Stimulated activated CD4-positive, alpha-beta T cell treated with anti-CD3 and anti-CD28 coated beads, Interleukin-1b, Interleukin-23, amount 100 ng/mL, for 48 hours (primary cell): ENCODE results near the gene PPP2R2C.

ENCODE experiments used
- DNase-seq: peaks from one replicate; pipeline ENCODE4 v3.0.0-alpha.2; 2020

PPP2R2C gene

GRCh38 chr4:6278801-6279197, 193.6 kb downstream of the PPP2R2C start:
- no peak for DNase-seq

DNA sequence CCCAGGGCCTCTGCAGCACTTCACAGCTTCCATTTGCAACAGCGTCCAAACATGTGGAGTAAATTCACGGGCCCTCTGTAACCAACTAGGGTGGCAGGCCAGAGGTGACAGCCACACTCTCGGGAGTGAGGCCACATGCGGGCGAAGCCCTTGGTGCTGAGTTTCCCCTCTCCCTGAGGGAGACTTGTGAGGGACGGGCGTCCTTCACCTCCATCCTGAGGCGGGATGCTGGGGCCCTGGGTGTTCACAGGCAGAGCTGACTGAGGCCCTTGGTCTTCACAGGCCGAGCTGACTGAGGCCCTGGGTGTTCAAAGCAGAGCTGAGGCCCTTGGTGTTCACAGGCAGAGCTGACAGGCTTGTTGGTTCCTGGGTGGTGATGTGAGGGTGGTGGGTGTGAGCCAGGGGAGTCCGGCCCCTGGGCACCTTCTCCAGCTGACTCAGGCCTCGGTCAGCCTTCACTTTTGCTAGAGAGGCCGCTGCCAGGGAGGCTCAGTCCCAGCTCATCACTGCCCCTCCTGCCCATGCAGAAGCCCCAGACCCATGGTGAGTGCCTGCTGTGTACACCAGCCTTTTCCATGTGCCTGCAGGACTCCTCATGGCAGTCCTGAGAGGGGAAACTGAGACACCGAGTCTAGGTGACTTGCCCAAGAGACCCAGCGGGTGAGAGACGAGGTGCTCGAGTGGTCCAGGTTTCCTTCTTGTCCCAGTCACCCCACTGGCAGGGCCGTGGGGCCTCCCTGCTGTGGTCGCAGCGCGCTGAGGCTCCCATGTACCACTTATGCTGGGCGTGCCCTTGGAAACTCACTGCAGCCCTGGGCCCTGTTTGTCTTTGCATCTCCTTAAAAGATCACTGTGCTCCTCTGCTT, 194.2 kb downstream of the PPP2R2C start:
- DNase-seq = no peak

DNA sequence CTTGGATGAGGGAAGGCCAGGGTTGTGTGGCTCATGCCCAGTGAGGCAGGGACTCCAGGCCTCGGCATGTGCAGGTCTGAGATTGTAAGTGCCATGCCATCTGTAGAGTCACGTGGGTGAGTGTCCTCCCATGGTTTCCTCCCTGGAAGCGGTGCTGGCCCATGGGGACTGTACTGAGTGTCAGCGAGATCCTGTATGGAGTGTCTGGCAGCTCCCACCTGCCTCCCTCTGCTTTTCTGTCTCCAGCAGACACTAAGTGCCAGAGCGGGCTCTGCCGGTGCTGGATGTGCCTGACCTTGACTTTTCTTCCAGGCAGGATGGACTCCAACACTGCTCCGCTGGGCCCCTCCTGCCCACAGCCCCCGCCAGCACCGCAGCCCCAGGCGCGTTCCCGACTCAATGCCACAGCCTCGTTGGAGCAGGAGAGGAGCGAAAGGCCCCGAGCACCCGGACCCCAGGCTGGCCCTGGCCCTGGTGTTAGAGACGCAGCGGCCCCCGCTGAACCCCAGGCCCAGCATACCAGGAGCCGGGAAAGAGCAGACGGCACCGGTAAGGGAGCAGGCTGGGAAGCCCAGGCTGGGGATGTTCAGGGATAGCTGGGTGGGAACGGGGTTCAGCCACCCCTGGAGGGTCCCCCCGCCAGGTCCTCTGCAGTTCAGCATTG, 195.1 kb downstream of the PPP2R2C start:
- DNase-seq = no peak

DNA sequence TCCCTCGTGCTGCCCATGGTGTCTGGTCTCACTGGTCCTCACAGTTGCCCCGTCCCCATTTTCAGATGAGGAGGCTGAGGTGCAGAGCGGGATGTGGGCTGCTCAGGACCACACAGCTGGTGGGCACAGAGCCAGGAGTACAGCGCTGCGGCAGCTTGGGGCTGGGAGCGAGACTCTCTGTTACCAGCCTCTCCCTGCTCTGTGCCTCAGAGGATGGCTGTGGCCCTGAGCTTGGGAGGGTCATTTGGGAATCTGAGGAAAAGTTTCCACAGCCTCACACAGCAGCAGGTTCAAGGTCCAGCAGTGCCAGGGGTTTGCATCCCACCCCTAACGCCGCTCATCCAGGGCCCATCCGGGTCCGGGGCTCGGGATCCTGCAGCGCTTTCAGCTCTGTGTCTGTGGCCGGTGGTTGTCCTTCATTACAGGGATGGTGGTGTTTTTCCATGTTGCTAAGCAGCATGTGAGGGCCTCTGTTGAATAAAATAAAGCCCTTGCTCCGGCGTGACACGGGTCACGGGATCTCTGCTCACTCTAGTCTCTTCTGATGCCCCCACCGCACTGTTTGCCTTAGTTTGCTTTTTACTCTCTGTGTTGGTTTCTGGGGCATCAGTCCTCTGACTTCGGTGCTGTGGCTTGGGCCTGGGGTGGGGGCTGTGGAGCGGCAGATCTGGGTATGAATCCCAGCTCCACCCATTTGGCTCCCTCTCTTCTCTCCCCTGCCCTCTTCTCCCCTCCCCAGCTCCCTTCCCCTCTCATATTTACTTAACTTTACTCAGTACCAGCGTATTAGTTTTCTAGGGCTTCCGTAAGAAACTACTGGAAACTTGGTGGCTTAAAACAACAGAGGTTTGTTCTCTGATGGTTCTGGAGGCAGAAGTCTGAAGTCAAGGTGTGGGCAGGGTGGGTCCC, 196.3 kb downstream of the PPP2R2C start:
- no peak for DNase-seq

GRCh38 chr4:6275351-6275750, 197.1 kb downstream of the PPP2R2C start:
- no peak for DNase-seq

- no peak for DNase-seq
Observed at GRCh38 chr4:6273661-6273990, 198.8 kb downstream of the PPP2R2C start.

DNA sequence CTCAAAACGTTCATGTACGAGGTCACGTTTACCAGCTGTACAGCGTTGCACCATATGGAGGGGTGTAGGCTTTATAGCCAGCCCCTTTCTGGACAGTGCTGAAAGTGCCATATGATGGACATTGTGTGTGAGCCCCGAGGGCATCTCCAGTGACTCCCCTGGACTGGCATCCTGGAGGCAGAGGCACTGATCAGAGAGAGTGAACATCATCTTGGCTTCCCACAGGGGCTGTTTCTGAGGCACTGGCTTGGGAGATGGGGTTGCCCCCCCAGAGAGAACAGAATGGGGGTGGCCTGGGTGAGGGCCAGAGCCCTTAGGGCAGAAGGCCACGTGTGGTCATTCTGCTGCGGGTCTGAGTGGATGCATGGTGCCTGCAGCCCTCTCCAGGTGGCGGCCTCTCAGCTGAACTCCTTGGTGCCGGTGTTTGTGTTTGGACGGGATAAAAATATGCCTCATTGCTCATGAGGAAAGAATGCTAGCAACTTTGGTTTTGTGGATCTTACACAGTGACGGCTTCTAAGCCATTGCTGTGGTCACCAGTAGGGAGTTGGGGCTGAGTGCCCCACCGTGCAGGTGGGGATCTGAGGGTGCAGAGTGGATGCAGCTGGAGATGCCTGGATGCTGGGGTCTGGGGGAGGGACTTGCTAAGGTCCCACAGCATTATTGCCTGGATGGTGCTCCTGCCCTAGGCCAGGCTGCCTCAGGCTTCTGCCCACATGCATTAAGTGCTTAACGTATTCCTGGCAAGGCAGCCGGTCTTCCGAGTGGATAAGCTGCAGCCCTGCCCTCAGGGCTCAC, 199.4 kb downstream of the PPP2R2C start:
- DNase-seq = no peak

- DNase-seq = no peak
Observed at GRCh38 chr4:6271701-6272465, 200.5 kb downstream of the PPP2R2C start.

DNA sequence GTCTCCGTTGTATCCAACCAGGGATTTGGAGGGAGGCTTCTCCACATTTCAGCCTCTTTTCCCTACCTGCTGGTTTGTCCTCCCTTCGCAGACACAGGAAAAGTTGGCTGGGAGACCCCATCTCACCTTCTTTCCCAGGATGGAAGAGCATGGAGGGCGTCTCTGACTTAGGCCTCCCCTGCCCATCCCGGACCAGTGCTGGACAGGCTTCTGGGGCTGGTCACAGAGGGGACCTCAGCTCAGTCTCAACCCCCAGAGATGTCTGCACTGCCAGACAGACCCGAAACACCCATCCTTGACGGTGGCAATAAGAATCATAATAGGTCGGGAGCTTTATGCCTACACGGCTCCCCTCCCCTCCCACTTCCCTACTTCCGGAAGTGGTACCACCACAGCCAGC, 201.2 kb downstream of the PPP2R2C start:
- DNase-seq = no peak

GRCh38 chr4:6270636-6271121, 201.7 kb downstream of the PPP2R2C start:
- DNase-seq = no peak
